BJ (cell line): ENCODE results near the gene CPTP. TPM values are rescaled to one million over a fixed set of nuclear protein-coding genes. Genes with fewer than 3 reads are reported as not detected.
"Not testable (repeated sequence)": the region's sequence is repeated elsewhere in the genome, so short reads cannot be mapped to it uniquely, and the experiment has no call there.

Experiments used
- CTCF ChIA-PET: fragments of 350-600 bp; formaldehyde crosslinking; extraction: SDS; loops from one replicate; lab custom pipeline; 2021; ENCODE audit warnings: antibody characterized with exemption, inconsistent platforms; lab: Yijun Ruan, JAX
- POLR2A ChIA-PET: fragments of 300-600 bp; sonication (Branson Sonifier 250); formaldehyde crosslinking; extraction: SDS; loops from one replicate; lab custom pipeline; 2021; ENCODE audit warnings: antibody characterized with exemption; lab: Charles Lee
- DNase-seq: peaks from one replicate; pipeline ENCODE4 v3.0.0-alpha.2; 2011; ENCODE audit warnings: low read depth
- H3K27me3 ChIP-seq: 2 replicates; pipeline ENCODE4 v1.6.0; 2011; ENCODE audit warnings: low read length; ENCODE audit not compliant: control insufficient read depth, insufficient read depth
- H3K36me3 ChIP-seq: 2 replicates; pipeline ENCODE4 v1.5.1; 2011; ENCODE audit warnings: low read length; ENCODE audit not compliant: control insufficient read depth, insufficient read depth
- H3K4me3 ChIP-seq: 2 replicates; pipeline ENCODE4 v1.5.1; 2011; ENCODE audit warnings: low read depth, mild to moderate bottlenecking, control low read depth, low read length
- polyA plus RNA-seq: library from polyadenylated mRNA; depleted of rRNA; stranded (reverse); fragments of >200 nt; gene quantifications from 2 replicates; pipeline ENCODE4 v1.2.3, GENCODE V29; 2011
- TF ChIP-seq, protein P1 (sequence below): IDR thresholded peaks from 2 replicates; pipeline ENCODE4 v1.5.1; 2011; ENCODE audit warnings: low read depth, mild to moderate bottlenecking, control low read depth, inconsistent platforms, low read length, moderate library complexity; ENCODE audit not compliant: insufficient read depth

CPTP gene
- polyA plus RNA-seq, 1 experiment = 14.2 TPM

DNA sequence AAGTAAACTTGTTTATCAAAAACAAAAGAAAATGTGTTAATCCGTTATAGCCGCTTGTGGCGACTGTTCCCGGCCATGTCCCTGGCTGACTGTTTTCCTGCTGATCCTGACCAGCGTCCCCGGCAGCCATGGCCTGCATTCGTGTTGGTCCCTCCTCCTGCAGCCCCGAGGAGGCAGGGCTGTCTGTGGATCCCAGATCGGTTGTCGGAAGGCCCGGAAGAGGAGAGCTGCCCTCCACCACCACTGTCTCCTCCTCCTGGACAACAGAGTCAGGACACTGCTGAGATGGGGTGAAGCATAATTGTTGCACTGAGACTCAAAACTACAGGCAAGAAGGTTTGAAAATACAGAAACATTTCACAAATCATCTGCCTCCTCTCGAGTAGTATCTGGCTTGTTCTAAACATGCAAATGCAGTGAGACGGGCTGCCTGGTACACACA, 37.4 kb downstream of the CPTP start:
- TF ChIP-seq, protein P1, sequence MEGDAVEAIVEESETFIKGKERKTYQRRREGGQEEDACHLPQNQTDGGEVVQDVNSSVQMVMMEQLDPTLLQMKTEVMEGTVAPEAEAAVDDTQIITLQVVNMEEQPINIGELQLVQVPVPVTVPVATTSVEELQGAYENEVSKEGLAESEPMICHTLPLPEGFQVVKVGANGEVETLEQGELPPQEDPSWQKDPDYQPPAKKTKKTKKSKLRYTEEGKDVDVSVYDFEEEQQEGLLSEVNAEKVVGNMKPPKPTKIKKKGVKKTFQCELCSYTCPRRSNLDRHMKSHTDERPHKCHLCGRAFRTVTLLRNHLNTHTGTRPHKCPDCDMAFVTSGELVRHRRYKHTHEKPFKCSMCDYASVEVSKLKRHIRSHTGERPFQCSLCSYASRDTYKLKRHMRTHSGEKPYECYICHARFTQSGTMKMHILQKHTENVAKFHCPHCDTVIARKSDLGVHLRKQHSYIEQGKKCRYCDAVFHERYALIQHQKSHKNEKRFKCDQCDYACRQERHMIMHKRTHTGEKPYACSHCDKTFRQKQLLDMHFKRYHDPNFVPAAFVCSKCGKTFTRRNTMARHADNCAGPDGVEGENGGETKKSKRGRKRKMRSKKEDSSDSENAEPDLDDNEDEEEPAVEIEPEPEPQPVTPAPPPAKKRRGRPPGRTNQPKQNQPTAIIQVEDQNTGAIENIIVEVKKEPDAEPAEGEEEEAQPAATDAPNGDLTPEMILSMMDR = peak; percentile 55
- peak; percentile 53 for DNase-seq
- H3K36me3 ChIP-seq = no peaks in the 10 kb centered on the region
- ChIA-PET CTCF (interaction anchor here (0.7 to 2.8 kb wide), 2 partner anchors 10 to 14 kb away, joined by 3 to 27 read pairs; no protein-coding TSS in a partner anchor), POLR2A (interaction anchor here (0.7 to 1.0 kb wide), 2 partner anchors 9 to 53 kb away, joined by 3 to 4 read pairs; no protein-coding TSS in a partner anchor)
- H3K4me3 ChIP-seq = no peak overlapping the region
- H3K27me3 ChIP-seq = no peaks in the 10 kb centered on the region

DNA sequence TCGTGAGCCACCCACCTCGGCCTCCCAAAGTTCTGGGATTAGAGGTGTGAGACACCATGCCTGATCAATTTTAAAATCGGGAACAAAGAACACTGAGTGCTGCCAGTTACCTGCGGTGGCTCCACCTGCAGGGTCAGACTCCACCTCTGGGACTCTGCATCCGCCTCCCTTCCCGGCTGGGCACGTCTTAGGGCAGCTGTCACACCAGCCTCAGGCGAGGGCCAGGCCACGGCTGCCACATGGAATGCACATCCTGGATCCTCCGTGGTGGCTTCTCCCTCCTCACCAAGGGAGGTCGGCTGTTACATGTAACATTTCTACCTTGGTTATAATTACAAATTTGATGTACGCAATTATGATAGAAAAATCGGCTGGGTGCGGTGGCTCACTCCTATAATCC, 39.7 kb downstream of the CPTP start:
- DNase-seq = no peak
- CTCF ChIA-PET = interaction anchor here (2.8 kb wide), 1 partner anchor 8 kb away, joined by 27 read pairs; no protein-coding TSS in a partner anchor
- POLR2A ChIA-PET = no interaction called here
- TF ChIP-seq, protein P1 = no peak
- Histone ChIP-seq H3K27me3 (no peaks in the 10 kb centered on the region), H3K36me3 (no peaks in the 10 kb centered on the region), H3K4me3 (no peak overlapping the region)

DNA sequence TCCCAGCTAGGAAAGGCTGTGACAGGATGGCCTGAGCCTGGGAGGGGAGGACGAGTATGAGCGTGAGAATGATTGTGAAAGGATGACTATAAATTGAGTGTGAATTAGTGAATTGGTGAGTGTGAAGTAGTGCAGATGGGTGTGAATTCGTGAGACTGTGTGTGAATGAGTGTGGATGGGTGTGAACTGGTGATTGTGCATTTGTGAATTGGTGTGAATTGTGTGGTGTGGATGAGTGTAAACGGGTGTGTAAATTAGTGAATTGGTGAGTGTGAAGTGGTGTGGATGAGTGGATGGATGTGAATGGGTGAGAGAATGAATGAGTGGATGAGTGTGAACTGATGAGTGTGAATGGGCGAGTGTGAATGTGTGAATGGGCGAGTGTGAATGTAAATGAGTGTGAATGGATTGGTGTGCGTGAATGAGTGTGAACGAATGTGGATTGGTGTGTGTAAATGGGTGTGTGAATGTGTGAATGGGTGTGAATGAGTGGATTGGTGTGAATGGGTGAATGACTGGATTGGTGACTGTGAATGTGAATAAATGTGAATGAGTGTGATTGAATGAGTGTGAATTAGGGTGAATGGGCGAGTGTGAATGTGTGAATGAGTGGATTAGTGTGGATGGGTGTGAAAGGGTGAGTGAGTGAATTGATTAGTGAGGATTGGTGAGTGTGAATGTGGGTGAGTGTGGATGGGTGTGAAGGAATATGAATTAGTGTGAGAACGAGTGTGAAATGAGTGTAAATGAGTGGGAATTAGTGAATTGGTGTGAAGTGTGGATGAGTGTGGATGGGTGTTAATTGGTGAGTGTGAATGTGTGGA, 41.5 kb downstream of the CPTP start:
- POLR2A ChIA-PET = no interaction called here
- Histone ChIP-seq H3K36me3 (no peaks in the 10 kb centered on the region), H3K4me3 (no peak overlapping the region), H3K27me3 (no peaks in the 10 kb centered on the region)
- no peak for DNase-seq
- TF ChIP-seq, protein P1 = no peak
- CTCF ChIA-PET = no interaction called here

DNA sequence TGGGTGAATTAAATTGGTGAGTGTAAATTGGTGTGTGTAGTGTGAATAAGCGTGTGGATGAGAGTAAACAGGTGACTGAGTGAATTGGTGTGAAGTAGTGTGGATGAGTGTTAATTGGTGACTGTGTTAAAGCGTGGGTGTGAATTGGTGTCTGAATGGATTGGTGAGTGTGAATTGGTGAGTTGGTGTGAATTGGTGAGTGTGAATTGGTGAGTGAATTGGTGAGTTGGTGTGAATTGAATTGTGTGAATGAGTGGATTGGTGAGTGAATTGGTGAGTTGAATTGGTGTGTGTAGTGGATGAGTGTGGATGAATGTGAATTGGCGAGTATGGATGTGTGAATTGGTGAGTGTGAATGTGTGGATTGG, 42.1 kb downstream of the CPTP start:
- H3K4me3 ChIP-seq = no peak overlapping the region
- TF ChIP-seq, protein P1 = no peak
- POLR2A ChIA-PET = no interaction called here
- DNase-seq = no peak
- no peaks in the 10 kb centered on the region; the same call in 1 of the 2 replicates for H3K36me3 ChIP-seq
- CTCF ChIA-PET = no interaction called here
- H3K27me3 ChIP-seq = no peaks in the 10 kb centered on the region

DNA sequence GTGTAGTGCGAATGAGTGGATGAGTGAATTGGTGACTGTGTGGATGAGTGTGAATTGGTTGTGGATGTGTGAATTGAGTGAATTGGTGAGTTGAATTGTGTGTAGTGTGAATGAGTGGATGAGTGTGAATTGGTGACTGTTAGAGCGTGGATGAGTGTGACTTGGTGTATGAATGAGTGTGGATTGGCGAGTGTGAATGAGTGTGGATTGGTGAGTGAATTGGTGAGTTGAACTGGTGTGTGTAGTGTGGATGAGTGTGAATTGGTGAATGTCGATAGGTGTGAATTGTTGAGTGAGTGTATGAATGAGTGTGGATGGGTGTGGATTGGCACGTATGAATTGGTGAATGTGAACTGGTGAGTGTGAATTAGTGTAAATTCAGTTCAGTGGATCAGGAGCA, 42.7 kb downstream of the CPTP start:
- CTCF ChIA-PET = no interaction called here
- Histone ChIP-seq H3K4me3 (no peak overlapping the region), H3K27me3 (no peaks in the 10 kb centered on the region), H3K36me3 (peaks cover under 1% of the 10 kb centered on the region)
- TF ChIP-seq, protein P1 = no peak
- POLR2A ChIA-PET = no interaction called here
- no peak for DNase-seq

DNA sequence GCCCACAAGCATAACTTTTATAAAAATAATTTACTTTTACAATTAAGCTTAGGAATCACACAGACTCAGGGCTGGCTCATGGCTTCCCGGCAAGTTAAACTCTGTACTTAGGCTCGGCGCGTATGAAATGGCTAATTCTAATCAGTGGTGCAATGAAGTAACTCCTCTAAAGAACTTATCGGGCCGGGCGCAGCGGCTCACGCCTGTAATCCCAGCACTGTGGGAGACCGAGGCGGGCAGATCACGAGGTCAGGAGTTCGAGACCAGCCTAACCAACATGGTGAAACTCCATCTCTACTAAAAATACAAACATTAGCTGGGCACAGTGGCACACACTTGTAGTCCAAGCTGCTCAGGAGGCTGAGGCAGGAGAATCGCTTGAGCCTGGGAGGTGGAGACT, 45.5 kb downstream of the CPTP start:
- H3K27me3 ChIP-seq, H3K4me3 ChIP-seq, POLR2A ChIA-PET, H3K36me3 ChIP-seq, DNase-seq: not testable (repeated sequence)
- CTCF ChIA-PET = interaction anchor here (1.0 to 6.4 kb wide), 4 partner anchors 12 to 387 kb away, joined by 3 to 46 read pairs (median 18); partner anchors contain the start of genes DVL1 and MXRA8
